Karpas-422 (cell line): Measurements from ENCODE around the gene RSPO3. TPM values are rescaled to one million over a fixed set of nuclear protein-coding genes. Genes with fewer than 3 reads are reported as not detected.
A peak's percentile ranks its signal among the peaks of the same experiment; 100 is the strongest.

Experiments used
- DNase-seq: peaks from one replicate; pipeline ENCODE4 v3.0.0-alpha.2; 2015
- H2AFZ ChIP-seq: fragments of 200-600 bp; sonication (generic); 2 replicates; pipeline ENCODE4 v1.6.1; 2014; ENCODE audit warnings: antibody characterized with exemption, low read length, mixed read lengths
- H3K27ac ChIP-seq: fragments of 200-600 bp; sonication (generic); 2 replicates; pipeline ENCODE4 v1.5.1; 2014; ENCODE audit warnings: mild to moderate bottlenecking, low read length, moderate library complexity
- H3K27me3 ChIP-seq: fragments of 200-600 bp; sonication (generic); 2 replicates; pipeline ENCODE4 v1.6.1; 2014; ENCODE audit warnings: low read length, mixed read lengths
- H3K36me3 ChIP-seq: fragments of 200-600 bp; sonication (generic); 2 replicates; pipeline ENCODE4 v1.6.1; 2014; ENCODE audit warnings: low read length, mixed read lengths; ENCODE audit not compliant: insufficient read depth
- H3K4me1 ChIP-seq: fragments of 200-600 bp; sonication (generic); 2 replicates; pipeline ENCODE4 v1.6.1; 2014; ENCODE audit warnings: mild to moderate bottlenecking, low read length, mixed read lengths
- H3K4me2 ChIP-seq: fragments of 200-600 bp; sonication (generic); 2 replicates; pipeline ENCODE4 v1.6.1; 2014; ENCODE audit warnings: low read length, low read depth, mild to moderate bottlenecking; ENCODE audit not compliant: poor library complexity, severe bottlenecking
- H3K4me3 ChIP-seq: fragments of 200-600 bp; sonication (generic); 2 replicates; pipeline ENCODE4 v1.5.1; 2014; ENCODE audit warnings: mild to moderate bottlenecking, antibody characterized with exemption, low read length, mixed read lengths
- H3K79me2 ChIP-seq: fragments of 200-600 bp; sonication (generic); 2 replicates; pipeline ENCODE4 v1.6.1; 2014; ENCODE audit warnings: mild to moderate bottlenecking, low read length, mixed read lengths
- H3K9ac ChIP-seq: fragments of 200-600 bp; sonication (generic); 2 replicates; pipeline ENCODE4 v1.6.0; 2014; ENCODE audit warnings: low read length
- H3K9me2 ChIP-seq: fragments of 200-600 bp; sonication (generic), shearing (Covaris generic); replicated peaks from 2 replicates; pipeline ENCODE4 v1.6.0; 2014; ENCODE audit warnings: mild to moderate bottlenecking, low read length, moderate library complexity; ENCODE audit not compliant: insufficient read depth
- H3K9me3 ChIP-seq: fragments of 300-700, 200-600 bp; sonication (generic); 2 replicates; pipeline ENCODE4 v1.6.1; 2014; ENCODE audit warnings: low read length, mixed read lengths
- H4K20me1 ChIP-seq: fragments of 200-600 bp; sonication (generic); 2 replicates; pipeline ENCODE4 v1.6.1; 2014; ENCODE audit warnings: mild to moderate bottlenecking, antibody characterized with exemption, low read length, low read depth; ENCODE audit not compliant: insufficient read depth
- total RNA-seq: library from RNA; depleted of rRNA; stranded (reverse); fragments of >200 nt; shearing (Covaris generic); gene quantifications from 2 replicates; pipeline ENCODE4 v1.2.3, GENCODE V29; 2014; ENCODE audit warnings: low replicate concordance

Gene RSPO3
- total RNA-seq, 1 experiment from 2014 or later, result not detected

DNA sequence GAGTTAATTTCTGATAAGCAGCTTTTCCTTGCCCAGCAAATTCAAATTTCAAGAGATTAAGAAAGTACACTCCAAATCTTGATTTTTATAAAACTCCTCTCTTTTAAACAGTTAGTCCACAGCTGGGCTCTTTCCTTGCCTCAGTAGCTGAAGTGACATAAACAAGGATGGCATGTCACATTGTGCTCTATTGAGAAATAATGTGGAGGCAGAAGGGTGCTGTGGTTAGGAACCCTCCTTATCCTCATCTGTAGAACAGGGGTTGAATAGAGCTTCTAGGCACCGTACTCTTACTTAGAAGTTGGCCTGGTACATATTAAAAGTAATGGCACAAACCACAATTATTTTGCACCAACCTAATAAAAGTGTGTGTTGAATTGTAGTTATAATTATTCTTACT, 70.3 kb downstream of the RSPO3 start:
- no peaks in the 10 kb centered on the region for H3K4me1 ChIP-seq
- no peaks in the 10 kb centered on the region for H3K36me3 ChIP-seq
- no peak overlapping the region for H3K27ac ChIP-seq
- no peaks in the 10 kb centered on the region for H3K9me2 ChIP-seq
- no peak overlapping the region for H3K4me3 ChIP-seq
- no peaks in the 10 kb centered on the region for H3K27me3 ChIP-seq
- no peak overlapping the region for H2AFZ ChIP-seq
- H3K79me2 ChIP-seq, result no peaks in the 10 kb centered on the region
- no peak overlapping the region for H3K9ac ChIP-seq
- H3K4me2 ChIP-seq, result no peak overlapping the region
- H3K9me3 ChIP-seq, result no peaks in the 10 kb centered on the region
- no peak for DNase-seq
- H4K20me1 ChIP-seq, result no peaks in the 10 kb centered on the region

GRCh38 chr6:127190552-127190951, 72.1 kb downstream of the RSPO3 start:
- Histone ChIP-seq H4K20me1 (no peaks in the 10 kb centered on the region), H3K4me1 (no peaks in the 10 kb centered on the region), H3K27me3 (no peaks in the 10 kb centered on the region), H3K79me2 (no peaks in the 10 kb centered on the region), H3K36me3 (no peaks in the 10 kb centered on the region), H3K9me3 (no peaks in the 10 kb centered on the region), H2AFZ (no peak overlapping the region), H3K9me2 (no peaks in the 10 kb centered on the region), H3K27ac (no peak overlapping the region), H3K9ac (no peak overlapping the region), H3K4me2 (no peak overlapping the region), H3K4me3 (no peak overlapping the region)
- peak; percentile 66 for DNase-seq

DNA sequence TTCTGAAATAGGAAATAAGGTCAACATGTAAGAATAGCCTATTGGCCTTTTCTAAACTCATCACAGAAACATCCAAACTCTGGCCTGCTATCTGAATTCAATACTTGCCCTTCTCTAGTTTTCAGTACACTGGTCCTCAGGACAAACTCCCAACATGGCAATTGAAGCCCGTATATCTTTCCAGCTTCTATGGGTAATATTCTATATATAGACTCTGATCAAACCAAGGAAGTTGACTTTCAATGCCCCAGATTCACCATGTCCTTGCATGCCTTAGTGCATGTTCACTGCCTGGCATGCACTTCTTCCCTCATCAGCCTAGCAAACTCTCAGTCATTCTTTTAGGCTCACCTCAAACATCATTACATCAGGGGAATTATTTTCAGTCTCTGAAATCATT, 73.2 kb downstream of the RSPO3 start:
- Histone ChIP-seq H3K4me2 (no peak overlapping the region), H3K9me3 (no peaks in the 10 kb centered on the region), H2AFZ (no peak overlapping the region), H3K9ac (no peak overlapping the region), H3K4me1 (no peaks in the 10 kb centered on the region), H3K4me3 (no peak overlapping the region), H3K9me2 (no peaks in the 10 kb centered on the region), H3K36me3 (no peaks in the 10 kb centered on the region), H3K79me2 (no peaks in the 10 kb centered on the region), H4K20me1 (no peaks in the 10 kb centered on the region), H3K27me3 (no peaks in the 10 kb centered on the region), H3K27ac (no peak overlapping the region)
- DNase-seq, result no peak

DNA sequence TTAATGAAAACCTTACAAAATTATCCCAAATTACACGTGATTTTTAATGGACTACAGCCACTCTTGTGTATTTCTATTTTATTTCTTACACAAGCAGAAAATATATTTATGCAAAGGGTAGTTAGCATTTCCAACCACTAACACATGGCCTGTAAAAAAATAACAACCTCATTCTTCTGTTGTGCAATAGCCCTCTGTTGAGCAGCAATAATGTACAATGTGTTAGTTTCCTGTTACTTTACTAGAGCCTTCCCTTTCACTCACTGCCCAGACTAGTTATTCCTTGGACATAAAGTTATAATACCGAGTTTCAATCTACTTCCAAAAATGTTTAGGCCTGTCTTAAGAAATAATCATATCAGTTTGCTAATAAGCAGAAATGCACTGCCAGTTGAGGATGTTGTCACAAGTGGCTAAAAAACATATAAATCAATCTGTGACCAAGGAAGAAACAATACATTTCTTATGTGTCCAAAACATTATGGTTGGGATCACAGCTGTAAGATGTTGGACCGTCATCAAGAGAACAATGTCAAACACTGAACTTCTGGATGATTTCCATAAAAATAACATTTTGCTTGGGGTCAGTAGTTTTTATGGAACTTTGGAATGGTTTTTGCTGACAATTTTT, 74.6 kb downstream of the RSPO3 start:
- no peaks in the 10 kb centered on the region for H3K9me3 ChIP-seq
- H4K20me1 ChIP-seq, result no peaks in the 10 kb centered on the region
- H2AFZ ChIP-seq, result no peak overlapping the region
- H3K36me3 ChIP-seq, result no peaks in the 10 kb centered on the region
- H3K4me1 ChIP-seq, result no peaks in the 10 kb centered on the region
- H3K79me2 ChIP-seq, result no peaks in the 10 kb centered on the region
- no peaks in the 10 kb centered on the region for H3K9me2 ChIP-seq
- H3K4me2 ChIP-seq, result no peak overlapping the region
- no peak overlapping the region for H3K9ac ChIP-seq
- no peak for DNase-seq
- no peaks in the 10 kb centered on the region for H3K27me3 ChIP-seq
- H3K4me3 ChIP-seq, result no peak overlapping the region
- no peak overlapping the region for H3K27ac ChIP-seq

- DNase-seq, result no peak
- Histone ChIP-seq H3K4me1 (no peaks in the 10 kb centered on the region), H3K9me2 (no peaks in the 10 kb centered on the region), H3K4me2 (no peak overlapping the region), H3K36me3 (no peaks in the 10 kb centered on the region), H2AFZ (no peak overlapping the region), H3K27me3 (no peaks in the 10 kb centered on the region), H3K79me2 (no peaks in the 10 kb centered on the region), H3K27ac (no peak overlapping the region), H4K20me1 (no peaks in the 10 kb centered on the region), H3K4me3 (no peak overlapping the region), H3K9ac (no peak overlapping the region), H3K9me3 (no peaks in the 10 kb centered on the region)
Measured at GRCh38 chr6:127195833-127196232, 77.4 kb downstream of the RSPO3 start.

GRCh38 chr6:127198549-127198948, 80.1 kb downstream of the RSPO3 start:
- H4K20me1 ChIP-seq, result no peaks in the 10 kb centered on the region
- DNase-seq, result no peak
- no peaks in the 10 kb centered on the region for H3K9me2 ChIP-seq
- H2AFZ ChIP-seq, result no peak overlapping the region
- no peak overlapping the region for H3K4me2 ChIP-seq
- H3K4me3 ChIP-seq, result no peak overlapping the region
- H3K79me2 ChIP-seq, result no peaks in the 10 kb centered on the region
- H3K36me3 ChIP-seq, result no peaks in the 10 kb centered on the region
- H3K27me3 ChIP-seq, result no peaks in the 10 kb centered on the region
- no peaks in the 10 kb centered on the region for H3K9me3 ChIP-seq
- no peaks in the 10 kb centered on the region for H3K4me1 ChIP-seq
- H3K9ac ChIP-seq, result no peak overlapping the region
- no peak overlapping the region for H3K27ac ChIP-seq

DNA sequence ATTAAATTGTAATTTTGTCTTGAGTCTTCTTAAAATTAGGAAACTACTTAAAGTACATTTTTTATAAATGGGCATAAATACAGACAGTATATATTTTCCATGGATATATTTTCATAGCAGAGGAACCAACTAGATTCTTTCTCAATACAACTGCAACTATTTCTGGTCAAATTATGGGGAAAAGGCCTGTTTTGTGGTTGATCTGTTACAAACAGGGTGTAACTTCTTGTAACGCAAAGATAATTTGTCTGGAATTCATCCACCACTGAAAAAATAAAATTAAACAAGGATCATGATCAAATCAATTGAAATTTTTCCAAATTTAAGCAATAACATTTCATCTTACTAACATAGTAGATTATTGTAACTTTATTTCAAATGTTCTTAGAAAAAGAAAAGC, 81.0 kb downstream of the RSPO3 start:
- no peak for DNase-seq
- Histone ChIP-seq H3K36me3 (no peaks in the 10 kb centered on the region), H3K79me2 (no peaks in the 10 kb centered on the region), H3K27me3 (no peaks in the 10 kb centered on the region), H3K4me2 (no peak overlapping the region), H3K4me3 (no peak overlapping the region), H2AFZ (no peak overlapping the region), H3K27ac (no peak overlapping the region), H3K9me3 (no peaks in the 10 kb centered on the region), H4K20me1 (no peaks in the 10 kb centered on the region), H3K4me1 (no peaks in the 10 kb centered on the region), H3K9me2 (no peaks in the 10 kb centered on the region), H3K9ac (no peak overlapping the region)

GRCh38 chr6:127200114-127200513, 81.6 kb downstream of the RSPO3 start:
- no peaks in the 10 kb centered on the region for H3K27me3 ChIP-seq
- H3K4me2 ChIP-seq, result no peak overlapping the region
- H4K20me1 ChIP-seq, result no peaks in the 10 kb centered on the region
- H3K9me3 ChIP-seq, result no peaks in the 10 kb centered on the region
- no peaks in the 10 kb centered on the region for H3K79me2 ChIP-seq
- H2AFZ ChIP-seq, result no peak overlapping the region
- no peak for DNase-seq
- H3K9ac ChIP-seq, result no peak overlapping the region
- H3K9me2 ChIP-seq, result no peaks in the 10 kb centered on the region
- H3K36me3 ChIP-seq, result no peaks in the 10 kb centered on the region
- no peak overlapping the region for H3K4me3 ChIP-seq
- H3K27ac ChIP-seq, result no peak overlapping the region
- no peaks in the 10 kb centered on the region for H3K4me1 ChIP-seq

DNA sequence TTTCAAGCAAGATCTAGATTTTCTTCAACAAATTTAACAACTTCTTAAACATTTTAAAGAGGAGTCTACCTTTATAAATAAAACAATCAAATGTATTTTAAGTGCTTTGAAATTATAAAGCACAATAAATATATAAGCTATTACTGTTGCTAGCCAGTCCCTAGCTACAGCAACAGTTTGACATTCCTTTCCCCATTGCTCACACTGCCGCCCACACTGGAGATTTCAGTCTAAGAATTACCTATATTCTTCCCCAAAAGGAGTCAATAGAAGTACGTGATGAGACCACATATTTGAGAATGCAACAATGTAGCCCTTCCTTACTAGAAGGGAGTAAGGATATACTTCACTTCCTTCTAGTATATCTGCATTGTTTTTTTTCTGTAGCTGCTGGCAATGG, 82.8 kb downstream of the RSPO3 start:
- no peak overlapping the region for H3K27ac ChIP-seq
- H3K9ac ChIP-seq, result no peak overlapping the region
- no peak for DNase-seq
- H3K4me2 ChIP-seq, result no peak overlapping the region
- no peaks in the 10 kb centered on the region for H4K20me1 ChIP-seq
- H3K79me2 ChIP-seq, result no peaks in the 10 kb centered on the region
- no peak overlapping the region for H2AFZ ChIP-seq
- no peaks in the 10 kb centered on the region for H3K4me1 ChIP-seq
- H3K9me3 ChIP-seq, result no peaks in the 10 kb centered on the region
- no peak overlapping the region for H3K4me3 ChIP-seq
- no peaks in the 10 kb centered on the region for H3K9me2 ChIP-seq
- H3K36me3 ChIP-seq, result no peaks in the 10 kb centered on the region
- no peaks in the 10 kb centered on the region for H3K27me3 ChIP-seq
